ENCODE results near the gene GPN2. TPM values are rescaled to one million over a fixed set of nuclear protein-coding genes. Genes with fewer than 3 reads are reported as not detected.
"Not testable (repeated sequence)": the region's sequence is repeated elsewhere in the genome, so short reads cannot be mapped to it uniquely, and the experiment has no call there.

The GPN2 gene
- total RNA-seq, 6 experiments from 2014 or later, result 5.6 to 18.3 (median 15.3) TPM

GRCh38 chr1:26852701-26853100, 37.4 kb downstream of the GPN2 start:
- intact Hi-C loops (cut with DNase I), result loop anchor here in 1 of 2 donors (5.0 kb wide), 1 partner anchor 35 kb away; no protein-coding TSS in a partner anchor
- DNase-seq, result no peak
- ATAC-seq, result no peak
- Histone ChIP-seq H3K27me3 (no peaks in the 10 kb centered on the region), H3K4me1 (peaks cover 0 to 14% (median 0%) of the 10 kb centered on the region in 4 donors), H3K9me3 (no peaks in the 10 kb centered on the region), H3K36me3 (peaks cover 0 to 38% (median 17%) of the 10 kb centered on the region in 4 donors), H3K27ac (no peak overlapping the region), H3K4me3 (no peak overlapping the region)
- no peak for TF ChIP-seq CTCF (IDR thresholded peaks at IDR 0.05)
- TF ChIP-seq POLR2A (IDR thresholded peaks at IDR 0.05), result no peak
- WGBS (ENCODE audit: insufficient coverage, low coverage, low lambda C conversion rate, missing lambda C conversion rate), result 70% methylated on average over 9 of the region's 9 CpGs

- Histone ChIP-seq H3K4me3 (no peak overlapping the region), H3K4me1 (peaks cover 0 to 14% (median 0%) of the 10 kb centered on the region in 4 donors), H3K27ac (no peak overlapping the region), H3K9me3 (no peaks in the 10 kb centered on the region), H3K27me3 (no peaks in the 10 kb centered on the region), H3K36me3 (peaks cover 0 to 49% (median 21%) of the 10 kb centered on the region in 4 donors)
- ATAC-seq (no peak), DNase-seq (no peak)
- TF ChIP-seq POLR2A (IDR thresholded peaks at IDR 0.05) (no peak), CTCF (IDR thresholded peaks at IDR 0.05) (no peak)
- intact Hi-C loops (cut with DNase I), result loop anchor here in 1 of 2 donors (5.0 kb wide), 1 partner anchor 36 kb away; no protein-coding TSS in a partner anchor
- 87% methylated on average over 6 of the region's 12 CpGs for WGBS (ENCODE audit: insufficient coverage, low coverage, low lambda C conversion rate, missing lambda C conversion rate)
Observed at GRCh38 chr1:26851106-26851684, 38.9 kb downstream of the GPN2 start.

DNA sequence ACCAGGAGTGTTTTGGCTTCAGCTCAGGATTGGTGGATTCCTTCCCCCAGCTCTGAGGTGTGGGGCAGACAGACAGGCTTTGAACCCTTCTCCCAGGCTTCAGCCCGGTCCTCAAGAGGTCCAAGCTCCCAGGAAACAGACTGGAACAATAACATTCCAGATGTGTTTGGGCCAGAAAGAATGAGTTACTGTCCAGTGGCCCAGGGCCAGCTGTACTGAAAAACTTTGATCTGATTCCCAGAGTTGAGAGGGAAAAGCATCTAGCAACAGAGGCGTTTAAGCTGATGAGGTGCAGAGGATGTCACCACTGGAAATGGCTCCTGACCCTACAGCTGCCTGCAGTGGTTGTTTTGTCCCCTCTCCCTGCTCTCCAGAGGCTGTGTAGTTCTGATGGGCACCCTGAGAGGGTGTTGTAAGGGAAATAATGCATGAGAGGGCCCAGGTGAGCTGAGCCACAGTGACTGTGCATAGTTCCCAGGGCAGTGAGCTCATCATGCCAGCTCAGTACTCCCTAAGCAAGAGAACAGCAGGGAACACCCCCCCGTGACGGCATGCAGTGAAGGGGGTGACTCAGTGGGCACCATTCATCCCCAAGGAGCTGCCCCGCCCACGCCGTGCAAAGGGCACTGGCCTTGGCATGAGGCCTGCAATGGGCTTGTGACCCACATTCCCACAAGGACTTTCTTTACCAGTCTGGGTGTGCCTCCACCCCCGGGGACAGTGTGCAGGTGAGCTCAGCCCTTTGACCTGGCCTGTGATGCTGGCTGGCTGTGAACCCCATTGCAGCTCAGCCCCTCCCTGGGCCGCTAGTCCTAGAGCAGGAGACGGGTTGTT, 40.9 kb downstream of the GPN2 start:
- DNase-seq (peak in 2 of 3 donors; percentile 72 to 85), ATAC-seq (peak; percentile 59 to 86 (median 70))
- peaks cover 0 to 54% (median 21%) of the 10 kb centered on the region in 4 donors for H3K36me3 ChIP-seq
- no peak overlapping the region for H3K4me3 ChIP-seq
- TF ChIP-seq POLR2A (IDR thresholded peaks at IDR 0.05), result no peak
- no peak for TF ChIP-seq CTCF (IDR thresholded peaks at IDR 0.05)
- H3K27me3 ChIP-seq, result no peaks in the 10 kb centered on the region
- peak overlapping the region in 1 of 3 donors; percentile 60 for H3K27ac ChIP-seq
- WGBS (ENCODE audit: insufficient coverage, low coverage, low lambda C conversion rate, missing lambda C conversion rate), result 29% methylated on average over 4 of the region's 10 CpGs
- H3K4me1 ChIP-seq, result peaks cover 0 to 14% (median 0%) of the 10 kb centered on the region in 4 donors
- intact Hi-C loops (cut with DNase I), result no loop called here
- no peaks in the 10 kb centered on the region for H3K9me3 ChIP-seq

DNA sequence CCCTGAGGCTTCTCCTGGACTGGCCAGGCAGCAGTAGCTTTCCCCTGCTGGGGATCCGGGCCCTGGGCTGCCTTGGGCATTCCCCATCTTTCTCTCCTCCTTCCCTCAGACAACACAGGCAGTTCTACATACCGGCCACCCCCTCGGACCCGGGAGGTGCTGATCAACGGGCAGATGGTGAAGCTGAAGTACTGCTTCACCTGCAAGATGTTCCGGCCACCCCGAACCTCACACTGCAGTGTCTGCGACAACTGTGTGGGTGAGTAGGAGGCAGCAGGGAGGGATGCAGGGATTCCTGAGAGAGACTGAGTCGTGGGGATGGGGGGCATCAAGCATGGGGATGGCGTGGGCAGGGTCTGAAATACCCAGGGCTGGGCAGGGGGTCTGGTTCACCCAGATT, 41.6 kb downstream of the GPN2 start:
- WGBS (ENCODE audit: insufficient coverage, low coverage, low lambda C conversion rate, missing lambda C conversion rate), result no CpG with 5 or more reads among the region's 10 CpGs
- H3K36me3 ChIP-seq, result peaks cover 0 to 50% (median 21%) of the 10 kb centered on the region in 4 donors
- H3K27ac ChIP-seq, result peak overlapping the region in 1 of 3 donors; percentile 60
- intact Hi-C loops (cut with DNase I), result no loop called here
- H3K4me1 ChIP-seq, result peaks cover 0 to 14% (median 0%) of the 10 kb centered on the region in 4 donors
- DNase-seq, result no peak
- ATAC-seq, result no peak
- no peak overlapping the region for H3K4me3 ChIP-seq
- H3K9me3 ChIP-seq, result no peaks in the 10 kb centered on the region
- TF ChIP-seq POLR2A (IDR thresholded peaks at IDR 0.05), result no peak
- TF ChIP-seq CTCF (IDR thresholded peaks at IDR 0.05), result no peak
- no peaks in the 10 kb centered on the region for H3K27me3 ChIP-seq

DNA sequence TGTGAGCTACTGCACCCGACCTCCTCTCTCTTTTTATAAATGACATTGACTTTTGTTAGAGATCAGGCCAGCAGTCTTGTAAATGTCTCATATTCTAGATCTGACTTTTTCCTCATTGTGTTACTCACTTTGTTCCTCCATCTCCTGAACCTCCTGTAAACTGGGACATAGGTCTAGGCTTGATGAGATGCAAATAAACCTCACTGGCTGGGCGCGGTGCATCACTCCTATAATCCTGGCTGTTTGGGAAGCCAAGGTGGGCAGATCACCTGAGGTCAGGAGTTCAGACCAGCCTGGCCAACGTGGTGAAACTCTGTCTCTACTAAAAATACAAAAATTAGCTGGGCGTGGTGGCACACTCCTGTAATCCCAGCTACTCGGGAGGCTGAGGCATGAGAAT, 42.3 kb downstream of the GPN2 start:
- H3K27me3 ChIP-seq; H3K9me3 ChIP-seq; ATAC-seq; H3K27ac ChIP-seq; H3K4me3 ChIP-seq; intact Hi-C loops (cut with DNase I); DNase-seq: not testable (repeated sequence)
- peaks cover 0 to 14% (median 0%) of the 10 kb centered on the region in 4 donors for H3K4me1 ChIP-seq
- 74% methylated on average over 4 of the region's 6 CpGs for WGBS (ENCODE audit: insufficient coverage, low coverage, low lambda C conversion rate, missing lambda C conversion rate)
- peaks cover 0 to 48% (median 21%) of the 10 kb centered on the region in 4 donors for H3K36me3 ChIP-seq

Measured in right lobe of liver (tissue), 6 donors.